Stimulated activated naive CD8-positive, alpha-beta T cell treated with anti-CD3 and anti-CD28 coated beads, Interleukin-15, Interleukin-2, amounts not matched to agents 100 U/mL and 50 U/mL, for 24 hours (primary cell): ENCODE results near the gene PTPRD.

Experiments used
- ATAC-seq: fragments of 150-1000 bp; cut with Tn5 transposase; one replicate; pipeline ENCODE4 v1.10.0; 2021
- DNase-seq: peaks from one replicate; pipeline ENCODE4 v3.0.0; 2021

PTPRD gene

DNA sequence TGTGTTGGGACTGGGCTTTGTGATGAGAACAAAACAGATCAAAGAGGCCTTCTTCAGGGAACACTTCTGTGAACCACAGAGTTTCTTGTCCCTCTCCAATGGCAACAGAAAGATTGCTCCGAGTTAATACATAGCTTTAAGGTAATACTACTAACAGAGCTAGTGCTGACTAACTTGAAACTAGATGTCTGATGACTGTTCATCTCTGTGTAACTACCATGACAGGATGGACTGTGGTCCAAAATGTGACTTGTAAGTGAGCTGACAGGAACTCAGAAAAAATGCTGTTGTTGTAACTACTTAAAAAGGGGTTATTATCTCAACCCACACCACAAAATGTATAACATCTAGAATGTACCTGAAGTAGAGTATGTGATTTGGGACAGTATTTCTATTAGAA is 2183.0 kb downstream of the PTPRD start:
- peak; percentile 55 for ATAC-seq
- DNase-seq, result no peak

DNA sequence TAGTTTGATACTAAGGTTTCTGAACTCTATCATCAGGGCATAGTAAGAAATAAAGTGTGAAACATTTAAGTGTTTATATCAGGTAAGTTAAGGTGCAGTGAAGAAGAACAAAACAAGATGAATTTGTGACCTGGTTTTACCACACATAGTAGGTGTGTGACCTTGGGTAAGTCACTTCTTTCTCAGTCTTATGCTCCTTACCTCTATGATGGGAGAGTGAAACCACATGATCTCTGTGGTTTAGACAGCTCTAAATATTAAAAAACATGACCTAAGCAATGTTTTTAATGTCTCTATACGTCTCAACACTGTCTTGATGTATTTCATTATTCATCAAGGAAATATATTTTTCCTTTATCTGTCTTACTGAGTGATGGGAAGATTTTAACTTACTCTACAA is 2183.6 kb downstream of the PTPRD start:
- no peak for DNase-seq
- peak; percentile 47 for ATAC-seq

DNA sequence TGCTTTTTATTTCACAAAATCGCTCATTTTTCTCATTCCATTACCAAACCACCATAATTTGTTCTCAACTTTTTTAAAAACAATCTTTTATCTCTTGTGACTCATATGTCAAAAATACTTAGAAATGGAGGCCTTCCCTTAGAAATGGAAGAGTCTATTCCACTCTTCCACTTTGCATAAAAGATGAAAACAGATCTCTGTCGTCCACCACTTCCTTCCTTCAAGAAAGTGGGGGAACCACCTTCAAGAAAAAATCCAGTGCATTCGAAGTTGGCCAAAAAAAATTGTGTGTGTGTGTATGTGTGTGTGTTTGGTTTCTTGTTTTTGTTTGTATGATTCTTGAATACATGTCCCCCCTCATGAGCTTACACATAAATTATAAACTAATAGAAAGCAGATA is 2184.4 kb downstream of the PTPRD start:
- DNase-seq (no peak), ATAC-seq (peak; percentile 34)

DNA sequence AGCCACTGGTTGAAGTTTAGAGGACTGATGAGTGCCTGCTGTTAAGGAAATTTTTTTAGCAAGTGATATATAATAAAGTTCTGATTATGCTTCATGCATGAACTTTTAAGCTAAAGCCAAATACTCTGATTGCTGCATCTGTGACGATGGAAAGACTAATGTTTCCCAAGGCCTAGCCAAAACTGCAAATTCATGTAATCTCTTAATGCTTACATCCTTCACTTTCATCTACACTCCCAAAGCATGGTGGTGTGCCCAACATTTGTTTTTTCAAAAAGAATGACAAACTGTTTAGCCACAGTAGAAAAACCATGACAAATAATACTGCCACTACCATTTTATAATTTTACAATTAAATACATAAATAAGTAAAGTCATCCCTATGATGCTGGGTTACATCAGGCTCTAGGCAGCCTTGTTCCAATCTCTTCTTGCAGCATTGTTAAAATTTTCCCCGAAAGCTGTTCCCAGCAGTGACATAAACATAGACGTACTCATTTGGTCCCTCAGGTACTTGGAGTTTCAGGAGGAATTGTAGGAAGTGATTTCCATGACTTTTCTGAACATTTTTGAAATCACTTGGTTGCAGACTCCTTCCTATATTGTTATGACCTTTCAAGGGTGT is 2187.9 kb downstream of the PTPRD start:
- DNase-seq, result no peak
- no peak for ATAC-seq

DNA sequence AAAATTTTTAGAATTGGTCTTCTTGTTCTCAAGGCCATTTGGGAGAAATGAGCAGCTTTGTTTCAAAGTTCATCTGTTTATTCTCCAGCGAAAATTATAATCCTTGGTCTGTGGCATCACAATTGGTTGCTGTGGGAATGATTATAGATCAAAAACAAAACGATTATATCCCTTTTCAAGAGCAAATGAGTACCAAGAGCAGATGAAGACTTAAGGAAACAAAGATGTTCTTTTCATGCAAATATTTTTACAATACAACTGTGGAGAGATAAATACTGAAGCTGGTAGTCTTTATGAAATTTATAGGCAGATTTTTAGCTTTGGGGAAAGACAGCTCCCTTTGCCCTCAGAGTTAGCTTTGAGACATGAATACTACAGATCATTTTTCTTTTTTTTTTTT is 2192.4 kb downstream of the PTPRD start:
- DNase-seq, result no peak
- ATAC-seq, result no peak

DNA sequence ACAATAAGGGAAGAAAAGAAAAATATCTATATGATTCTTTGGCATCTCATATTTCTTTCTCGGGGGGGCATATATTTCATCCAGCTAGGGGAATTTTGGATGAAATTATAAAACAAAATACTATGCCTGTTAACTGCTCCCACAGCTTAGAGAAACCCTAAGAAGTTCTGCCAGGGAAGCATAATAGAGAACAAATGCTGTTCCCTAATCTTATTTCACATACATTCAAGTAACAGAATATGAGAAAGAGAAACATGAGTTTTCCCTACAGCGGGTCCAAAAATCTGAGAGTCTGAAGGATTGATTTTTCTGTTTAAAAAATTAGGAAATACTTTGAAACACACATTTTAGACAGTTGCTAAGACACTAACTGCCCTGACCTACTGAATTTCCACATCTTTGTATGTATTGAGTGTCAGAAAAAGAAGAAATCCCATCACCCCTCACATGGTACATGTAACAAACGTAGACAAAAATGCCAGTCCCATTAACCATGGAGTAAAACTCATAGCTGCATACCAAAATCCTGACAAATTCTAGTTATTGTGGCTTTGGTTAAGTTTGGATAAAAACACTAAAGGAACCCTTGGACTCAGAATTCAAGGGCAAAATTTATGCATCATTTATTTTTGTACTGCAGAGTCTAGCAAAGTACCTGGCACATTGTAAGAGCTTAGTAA is 2193.1 kb downstream of the PTPRD start:
- DNase-seq (no peak), ATAC-seq (no peak)

DNA sequence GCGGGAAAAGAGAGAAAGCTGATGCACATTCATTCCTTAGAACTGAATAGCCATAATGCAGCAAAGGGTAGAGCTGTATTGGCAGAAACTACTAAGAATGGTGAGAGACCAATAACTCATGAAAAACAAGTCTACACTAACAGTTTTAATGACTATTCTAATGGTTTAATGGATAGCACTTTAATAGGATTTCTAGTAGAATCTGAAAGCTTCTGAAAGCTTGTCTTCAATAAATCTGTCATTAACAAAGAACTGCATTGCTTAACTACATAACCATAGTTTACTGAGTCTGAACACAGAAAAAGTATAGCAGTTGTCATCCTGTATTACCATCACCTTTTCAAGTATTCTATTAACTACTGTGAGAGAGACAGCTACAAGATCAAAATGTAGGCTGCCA is 2195.5 kb downstream of the PTPRD start:
- DNase-seq, result no peak
- ATAC-seq, result no peak

DNA sequence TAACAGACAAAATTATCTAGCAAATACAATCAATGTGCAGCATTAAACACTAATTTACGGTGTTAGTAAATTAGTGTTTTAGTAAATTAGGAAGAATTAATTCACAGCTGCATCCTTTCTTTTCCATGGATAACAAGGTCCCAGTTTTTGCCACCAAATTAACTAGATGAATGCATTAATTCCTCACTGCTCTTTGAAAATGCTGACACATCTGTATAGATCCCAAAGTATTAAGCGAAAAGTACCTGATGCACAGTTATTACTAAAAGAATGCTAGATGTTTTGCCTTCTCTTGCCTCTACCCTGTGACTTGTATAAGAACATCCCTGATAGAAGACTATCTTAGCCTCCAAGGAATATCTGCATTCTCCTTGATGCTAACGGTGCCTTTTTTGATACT is 2200.5 kb downstream of the PTPRD start:
- no peak for DNase-seq
- ATAC-seq, result no peak

DNA sequence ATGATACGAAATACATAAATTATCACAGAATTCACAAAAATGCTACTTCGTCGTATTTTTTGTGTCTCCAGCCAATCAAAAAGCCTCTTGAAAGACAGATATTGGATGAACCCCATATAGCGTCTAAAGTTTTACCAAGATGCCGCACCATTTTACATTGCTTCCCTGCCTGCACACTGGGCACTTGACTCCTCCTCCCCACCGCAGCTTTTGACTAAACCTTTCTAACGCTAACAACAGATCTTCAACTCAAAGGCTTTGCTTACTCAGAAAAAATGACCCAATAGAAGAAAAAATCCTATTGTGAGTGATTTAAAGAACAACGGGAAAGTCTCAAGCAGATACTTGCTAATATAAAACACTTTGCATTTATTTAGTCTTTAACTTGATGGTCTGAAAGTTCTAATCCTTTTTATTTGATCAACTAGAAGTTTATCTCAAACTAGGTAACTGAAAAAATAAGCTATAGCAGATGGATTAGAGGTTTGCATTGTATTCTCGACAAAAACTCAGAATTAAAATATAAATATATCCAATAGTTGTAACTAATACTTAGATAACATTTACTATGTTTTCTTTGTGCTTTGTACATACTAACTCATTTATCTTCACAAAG is 2204.1 kb downstream of the PTPRD start:
- ATAC-seq (no peak), DNase-seq (no peak)

DNA sequence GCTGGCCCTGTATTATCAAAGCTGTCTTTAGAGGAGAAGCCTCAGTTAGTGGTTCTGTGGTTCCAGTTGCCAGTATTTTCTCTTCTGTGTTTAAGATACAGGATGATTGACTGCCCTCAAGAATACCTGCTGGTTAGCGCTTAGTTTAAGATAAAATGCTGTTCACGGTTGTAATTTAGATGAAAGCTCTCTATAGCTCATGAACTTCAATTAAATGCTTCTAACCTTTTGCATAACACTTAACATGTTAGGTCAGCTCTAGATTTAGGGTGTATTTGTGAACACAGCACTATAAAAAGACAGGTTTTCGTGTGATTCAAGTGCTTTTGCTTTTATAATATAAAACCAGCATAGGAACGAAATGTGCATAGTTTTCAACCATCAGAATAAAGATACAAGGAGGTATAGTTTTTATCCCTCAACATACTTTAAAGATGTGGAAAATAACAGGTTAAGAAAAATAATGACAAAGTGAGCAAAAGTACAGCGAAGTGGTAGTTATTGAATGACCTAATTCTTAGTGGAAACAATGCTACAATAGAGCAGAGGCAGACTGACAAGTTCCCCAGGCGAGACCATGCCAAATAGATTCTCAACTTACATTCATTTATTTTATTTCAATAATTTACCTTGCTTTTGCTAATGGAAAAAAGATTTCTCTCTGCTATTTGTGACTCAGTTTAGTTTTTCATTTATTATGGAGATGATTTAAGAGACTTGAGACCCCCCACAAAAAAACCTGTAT is 2210.7 kb downstream of the PTPRD start:
- no peak for ATAC-seq
- no peak for DNase-seq

DNA sequence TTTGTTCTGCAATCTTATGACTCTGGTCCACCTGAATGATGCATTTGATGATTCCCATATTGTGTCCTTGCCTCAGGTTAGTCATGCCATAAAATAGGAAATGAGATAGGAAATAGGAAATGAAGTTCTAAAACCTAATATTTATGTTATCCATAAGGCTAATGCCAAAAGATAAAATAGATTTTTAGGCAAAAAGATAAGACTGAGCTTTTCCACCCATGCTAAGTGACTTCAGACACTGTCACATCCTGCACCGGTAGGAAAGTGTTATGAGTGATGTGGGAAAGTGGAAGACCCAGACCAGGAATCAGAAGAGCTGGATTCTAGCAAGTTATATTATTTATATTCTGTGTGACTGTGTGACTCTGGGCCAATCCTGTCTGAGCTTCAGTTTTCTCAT is 2212.4 kb downstream of the PTPRD start:
- no peak for ATAC-seq
- DNase-seq, result no peak

DNA sequence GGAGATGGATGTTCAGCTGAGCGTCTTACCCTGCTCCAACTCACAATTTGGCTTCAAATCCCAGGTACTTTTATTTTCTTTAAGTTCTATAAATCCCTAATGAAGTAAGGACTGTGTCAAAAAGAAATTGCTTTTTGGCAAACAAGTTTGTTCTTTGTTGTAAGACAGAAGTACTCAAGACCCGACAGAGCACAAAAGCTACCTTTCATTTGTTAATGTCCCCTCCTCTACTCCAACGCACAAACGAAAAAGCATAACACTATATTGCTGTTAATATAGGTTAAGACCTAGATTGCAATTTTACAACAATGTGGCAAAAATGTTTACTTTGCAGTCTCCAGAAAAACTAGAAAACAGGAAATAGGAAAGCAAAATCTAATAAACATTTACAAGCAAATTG is 2217.8 kb downstream of the PTPRD start:
- ATAC-seq, result no peak
- no peak for DNase-seq

DNA sequence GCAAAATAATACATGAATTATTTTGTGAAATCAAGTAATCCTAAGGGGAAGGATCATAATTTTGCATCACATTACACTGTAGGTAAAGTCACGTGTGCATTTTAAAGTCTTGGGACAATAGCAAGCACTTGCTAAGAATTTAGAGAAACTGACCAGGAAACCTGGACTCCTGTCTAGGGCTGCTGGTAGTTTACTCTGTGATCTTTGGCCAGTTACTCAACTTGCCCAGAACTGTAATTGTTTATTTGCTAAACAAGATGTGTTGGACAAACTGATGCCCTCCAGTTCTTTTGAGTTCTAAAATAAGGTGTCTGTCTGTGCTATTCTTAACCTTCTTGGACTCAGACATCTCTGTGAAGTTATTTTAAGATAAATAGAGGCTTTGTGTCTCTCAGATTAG is 2218.5 kb downstream of the PTPRD start:
- no peak for ATAC-seq
- no peak for DNase-seq

DNA sequence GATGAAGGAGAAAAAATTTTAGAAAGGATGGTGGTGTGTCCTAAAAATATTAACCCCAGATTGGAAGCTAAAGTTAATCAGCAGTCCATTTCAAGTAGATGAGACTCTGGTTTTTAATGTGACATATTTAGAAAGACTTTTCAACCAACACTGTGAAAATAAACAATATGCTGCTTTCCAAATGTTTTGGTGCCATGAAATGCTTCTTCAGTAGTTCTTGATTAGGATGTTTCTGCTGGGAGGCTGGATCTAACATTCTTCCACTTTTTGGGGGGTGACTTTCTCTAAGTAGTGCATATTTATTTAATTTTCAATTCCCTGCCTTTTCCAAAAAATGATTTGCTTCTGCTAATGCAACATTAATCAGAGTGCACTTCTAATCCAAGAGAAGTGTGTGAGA is 2219.9 kb downstream of the PTPRD start:
- DNase-seq (no peak), ATAC-seq (no peak)

DNA sequence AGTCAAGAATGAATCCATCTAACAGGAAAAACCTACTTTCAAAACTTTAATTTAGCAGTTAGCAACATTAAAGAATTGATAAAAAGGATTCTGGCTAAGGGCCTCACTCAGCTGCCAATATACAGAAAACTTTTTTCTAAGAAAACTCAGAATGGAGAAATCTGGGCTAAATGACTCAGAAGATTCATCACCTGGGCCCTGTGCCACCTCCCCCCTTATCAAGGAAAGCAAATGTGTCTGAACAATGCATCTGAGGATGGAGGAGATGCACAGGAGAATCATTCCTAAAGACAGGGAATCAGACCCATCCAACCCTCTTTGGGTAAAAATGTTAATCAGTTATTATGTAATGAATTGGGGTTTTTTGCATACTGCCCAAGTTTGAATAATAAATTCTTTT is 2221.2 kb downstream of the PTPRD start:
- DNase-seq, result no peak
- ATAC-seq, result no peak

DNA sequence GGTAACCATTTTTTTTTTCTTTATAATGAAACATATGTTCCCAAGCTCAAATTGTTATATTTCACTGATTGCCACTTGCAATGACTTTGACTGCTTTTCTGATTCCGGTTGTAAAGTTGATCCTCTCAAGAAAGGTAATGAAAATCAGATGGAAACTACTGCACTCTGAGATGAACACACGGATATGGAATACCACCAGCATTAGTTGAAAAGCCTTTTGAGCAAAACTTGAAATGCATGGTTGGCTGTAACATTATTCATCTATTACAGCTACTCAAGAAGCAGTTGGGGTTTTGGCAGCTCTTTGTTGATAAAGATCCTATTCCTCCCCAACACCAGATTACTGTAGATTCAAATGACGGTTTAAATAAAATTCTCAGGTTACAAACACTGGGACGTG is 2221.7 kb downstream of the PTPRD start:
- ATAC-seq (no peak), DNase-seq (no peak)

DNA sequence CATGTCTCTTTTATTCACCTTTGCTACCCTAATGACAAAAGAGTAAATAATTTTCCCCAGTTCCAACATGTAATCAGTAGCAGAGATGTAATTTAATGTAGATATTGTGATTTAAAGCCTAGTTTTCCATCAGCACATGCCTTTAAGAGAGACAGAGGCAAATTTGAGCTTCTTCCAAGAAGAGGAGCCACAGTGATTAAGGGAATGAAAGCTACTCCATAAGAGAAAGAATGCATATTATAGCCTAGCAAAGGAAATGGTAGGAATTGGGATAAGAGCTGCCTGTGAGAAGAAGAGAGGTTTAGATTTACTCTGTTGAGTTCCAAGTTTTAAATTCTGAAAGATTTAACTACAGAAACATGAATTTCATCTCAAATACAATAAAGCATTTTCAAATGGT is 2222.2 kb downstream of the PTPRD start:
- DNase-seq (no peak), ATAC-seq (no peak)

DNA sequence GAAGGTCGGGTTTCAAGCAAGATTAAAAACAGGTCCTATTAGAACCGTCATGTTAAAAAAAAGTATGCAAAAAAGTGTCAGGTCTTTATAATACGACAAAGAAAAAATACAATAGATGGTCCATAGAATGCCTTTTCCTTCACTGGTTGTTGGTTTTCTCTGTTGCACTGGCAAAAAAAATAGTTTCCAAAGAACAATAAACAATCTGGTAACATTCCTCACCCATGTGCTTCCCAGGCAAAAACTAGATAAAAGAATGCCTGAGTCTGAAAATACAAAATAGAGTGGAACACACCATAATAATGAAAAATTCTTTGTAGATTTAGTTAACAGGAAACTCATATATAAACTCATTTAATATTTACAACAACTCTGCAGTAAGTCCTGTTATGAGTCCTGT is 2223.3 kb downstream of the PTPRD start:
- ATAC-seq (no peak), DNase-seq (no peak)

DNA sequence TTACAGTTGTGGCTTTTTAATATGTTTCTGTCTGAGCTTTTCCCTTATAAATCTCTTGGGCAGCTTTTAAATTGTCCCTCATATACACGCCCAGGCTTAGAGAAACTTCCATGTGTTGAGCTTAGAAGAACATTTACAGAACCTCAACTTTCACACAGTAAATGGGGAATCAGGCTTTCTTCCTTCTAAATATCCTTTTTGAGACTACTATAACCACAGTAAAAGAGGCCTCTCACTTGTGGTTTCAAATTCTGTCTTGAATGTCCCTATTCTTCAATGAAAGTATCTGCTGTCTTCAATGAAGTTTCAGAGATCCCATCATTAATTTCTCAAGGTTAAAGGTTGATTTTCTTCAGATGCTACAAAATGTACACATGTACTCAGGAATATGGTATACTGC is 2224.7 kb downstream of the PTPRD start:
- no peak for DNase-seq
- ATAC-seq, result no peak

DNA sequence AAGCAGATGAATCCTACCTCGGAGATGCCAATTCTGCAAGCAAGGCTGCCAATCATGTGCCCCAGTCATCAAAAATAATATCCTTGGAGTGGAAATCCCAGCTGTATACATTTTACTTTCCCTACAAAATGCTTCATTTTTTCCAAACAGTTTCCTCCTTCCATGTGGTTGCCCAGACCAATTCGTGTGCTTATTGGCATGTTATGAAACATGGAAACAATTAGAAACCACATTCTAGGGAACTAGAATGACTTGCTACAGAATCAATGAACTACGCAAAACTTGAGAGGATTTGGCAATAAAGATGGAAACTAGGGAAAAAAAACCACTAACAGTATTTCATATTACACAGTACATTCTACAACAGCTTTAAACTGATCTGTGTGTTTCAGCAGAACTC is 2228.7 kb downstream of the PTPRD start:
- DNase-seq, result no peak

DNA sequence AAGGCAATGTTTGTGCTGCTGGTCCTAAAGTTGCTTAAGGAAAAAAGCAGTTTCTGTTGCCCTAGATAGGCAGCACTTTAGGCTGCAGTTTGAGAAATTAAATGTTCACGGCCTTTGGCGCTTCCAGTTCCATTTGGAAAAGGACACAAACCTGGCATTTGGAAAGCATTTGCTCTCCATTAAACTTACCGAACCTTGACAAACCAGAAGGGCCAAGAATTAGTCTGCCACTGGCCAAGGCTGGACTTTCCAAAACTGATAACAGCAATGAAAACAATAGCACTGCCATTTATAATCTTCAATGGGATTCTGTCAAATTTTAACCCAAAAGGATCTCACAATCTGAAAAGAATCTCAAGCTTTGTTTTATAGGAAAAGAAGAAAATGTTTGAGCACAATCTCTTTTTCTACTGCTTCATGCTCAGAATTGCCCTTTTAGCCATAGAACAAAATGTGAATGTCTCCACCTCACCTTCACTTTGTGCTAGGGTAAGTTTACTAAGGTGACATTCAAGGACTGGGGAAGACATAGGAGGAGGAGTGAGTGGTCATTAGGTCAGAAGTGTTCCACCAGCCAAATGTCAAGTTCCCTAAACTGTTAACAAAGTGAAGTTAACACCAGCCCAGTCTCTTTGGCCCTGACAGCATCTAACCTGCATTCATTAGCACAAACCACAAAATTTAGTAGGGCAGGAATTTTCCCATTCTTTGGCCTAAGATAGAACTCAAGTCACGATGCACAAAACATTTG is 2229.8 kb downstream of the PTPRD start:
- no peak for ATAC-seq
- DNase-seq, result no peak

More for the DNA sequence above, 2228.7 kb downstream of the PTPRD start:
- no peak for ATAC-seq

DNA sequence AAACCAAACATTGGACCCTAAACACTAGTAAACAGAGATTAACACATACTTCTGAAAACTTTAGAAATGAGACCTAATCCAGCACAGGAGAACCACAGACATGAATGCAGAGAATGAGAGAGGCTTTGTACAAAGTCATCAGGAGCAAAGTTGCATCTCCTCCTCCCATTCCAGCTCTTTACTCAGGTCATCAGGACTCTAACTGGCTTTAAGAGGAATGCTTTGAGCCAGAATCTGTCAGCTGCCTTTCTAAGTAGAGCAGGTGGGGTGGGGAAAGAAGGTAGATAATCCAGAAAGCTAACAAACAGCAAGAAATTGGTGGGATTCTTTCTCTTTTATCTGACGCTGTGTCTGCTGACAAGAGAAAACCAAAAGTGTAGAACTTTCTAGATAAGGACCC is 2230.5 kb downstream of the PTPRD start:
- DNase-seq (no peak), ATAC-seq (no peak)

DNA sequence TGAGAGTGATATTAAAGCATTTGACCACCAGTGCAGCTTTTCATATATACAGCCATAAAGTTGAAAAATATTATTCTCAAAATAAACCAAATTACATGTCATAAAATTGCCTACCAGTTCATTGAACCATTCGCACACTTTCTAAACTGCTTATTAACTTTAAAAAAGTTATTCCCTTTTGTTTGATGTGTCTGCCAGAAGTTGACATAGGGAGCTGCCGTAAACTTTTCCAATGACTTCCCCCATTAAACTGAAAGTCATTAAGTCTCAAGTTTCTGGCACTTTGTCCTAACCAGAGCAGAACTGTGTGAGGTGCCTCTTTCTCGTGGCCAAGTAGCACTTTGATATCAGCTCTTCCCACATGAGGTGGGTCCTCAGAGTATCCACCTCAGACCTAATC is 2231.2 kb downstream of the PTPRD start:
- no peak for DNase-seq
- ATAC-seq, result no peak
